Islet of Langerhans (tissue), 1 donor: Measurements from ENCODE around the gene SPINK2.
A peak's percentile ranks its signal among the peaks of the same experiment; 100 is the strongest.

ENCODE experiments used
- FAIRE-seq: peaks from one replicate; lab custom pipeline; 2011; peaks lifted over from hg19 to GRCh38; lab: Jason Lieb, UNC

Gene SPINK2

GRCh38 chr4:56799824-56800756 is 21.4 kb downstream of the SPINK2 start:
- FAIRE-seq: peak; percentile 93

- FAIRE-seq: no peak
Observed at GRCh38 chr4:56799161-56799759, 22.2 kb downstream of the SPINK2 start.

DNA sequence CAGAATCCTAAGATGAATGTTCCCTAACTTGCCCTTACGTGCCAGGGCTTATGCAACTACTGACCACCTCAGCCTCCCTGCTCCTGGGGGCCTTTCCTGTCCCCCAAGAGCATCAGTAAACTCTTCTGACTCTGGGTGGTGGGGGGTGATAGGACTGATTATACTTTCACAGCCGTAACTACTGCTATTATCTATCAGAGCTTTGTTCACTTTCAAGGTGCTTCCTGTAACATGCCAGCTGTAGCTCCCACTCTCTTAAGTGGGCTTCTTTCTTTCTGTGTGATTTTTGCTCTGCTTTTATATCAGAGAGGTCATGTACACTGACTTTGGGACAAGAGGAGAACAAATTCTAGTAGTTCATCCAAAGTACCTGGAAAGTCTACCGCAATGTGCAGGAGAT is 25.3 kb downstream of the SPINK2 start:
- FAIRE-seq: no peak

DNA sequence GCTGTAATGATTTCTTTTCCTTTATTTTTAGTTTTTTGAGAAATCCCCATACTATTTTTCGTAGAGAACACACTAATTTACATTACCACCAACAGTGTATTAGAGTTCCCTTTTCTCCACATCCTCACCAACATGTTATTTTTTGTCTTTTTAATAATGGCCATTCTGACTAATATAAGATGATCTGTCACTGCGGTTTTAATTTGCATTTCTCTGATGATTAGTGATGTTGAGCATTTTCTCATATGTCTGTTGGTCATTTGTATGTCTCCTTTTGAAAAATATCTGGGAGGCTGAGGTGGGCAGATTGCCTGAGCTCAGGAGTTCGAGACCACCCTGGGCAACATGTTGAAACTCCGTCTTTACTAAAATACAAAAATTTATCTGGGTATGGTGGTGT is 30.2 kb downstream of the SPINK2 start:
- no peak for FAIRE-seq

DNA sequence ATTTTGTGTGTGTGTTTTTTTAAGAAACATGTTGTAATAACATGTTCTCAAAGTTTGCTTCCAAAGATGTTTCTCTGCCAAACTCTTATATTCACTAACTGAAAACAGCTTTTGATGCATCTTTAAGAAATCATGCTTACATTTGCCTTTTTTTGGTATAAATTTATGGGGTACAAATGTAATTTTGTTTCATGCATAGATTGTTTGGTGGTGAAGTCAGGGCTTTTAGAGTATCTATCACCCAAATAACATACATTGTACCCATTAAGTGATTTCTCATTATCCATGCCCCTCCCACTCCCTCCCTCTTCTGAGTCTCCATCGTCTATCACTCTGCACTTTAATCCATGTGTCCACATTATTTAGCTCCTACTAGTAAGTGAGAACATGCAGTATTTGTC is 30.8 kb downstream of the SPINK2 start:
- no peak for FAIRE-seq

- FAIRE-seq: no peak
Observed at GRCh38 chr4:56788081-56788480, 33.4 kb downstream of the SPINK2 start.

GRCh38 chr4:56787380-56787779 is 34.1 kb downstream of the SPINK2 start:
- FAIRE-seq: no peak

GRCh38 chr4:56786955-56787354 is 34.5 kb downstream of the SPINK2 start:
- FAIRE-seq: no peak

DNA sequence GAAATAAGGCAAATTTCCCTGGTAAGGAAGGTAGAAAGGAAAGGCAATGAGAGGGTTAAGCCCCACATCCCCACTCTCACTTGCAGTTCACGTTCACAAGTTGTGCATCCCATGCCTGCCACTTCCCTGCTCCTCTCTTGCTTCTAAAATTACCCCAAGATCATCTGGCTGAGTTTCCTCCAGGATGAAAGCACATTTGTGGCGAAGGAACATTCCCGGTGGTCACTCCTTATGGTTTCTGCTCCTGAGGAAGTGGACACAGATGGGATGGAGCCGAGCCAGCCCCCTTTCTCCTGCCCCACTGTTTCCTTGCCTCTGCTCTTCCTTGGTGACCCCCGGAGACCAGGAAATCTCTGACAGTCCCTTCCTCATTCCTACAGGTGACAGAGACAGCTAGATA is 37.5 kb downstream of the SPINK2 start:
- FAIRE-seq: no peak

GRCh38 chr4:56782019-56782418 is 39.5 kb downstream of the SPINK2 start:
- FAIRE-seq: no peak

DNA sequence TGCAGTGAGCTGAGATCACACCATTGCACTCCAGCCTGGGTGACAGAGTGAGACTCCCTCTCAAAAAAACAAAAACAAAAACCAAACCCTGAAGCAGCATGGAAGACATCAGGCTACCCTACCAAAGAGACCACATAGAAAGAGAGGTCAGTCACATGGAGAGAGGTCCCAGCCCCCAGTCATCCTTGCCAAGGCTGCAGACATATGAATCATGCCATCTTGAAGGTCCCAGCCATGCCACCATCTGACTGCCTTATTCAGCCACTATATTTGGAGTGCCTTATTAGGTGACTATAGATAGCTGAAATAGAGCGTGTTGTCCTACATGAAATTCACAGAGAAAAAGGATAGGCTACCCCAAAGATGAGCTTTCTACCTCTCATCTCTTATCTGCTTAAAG is 48.2 kb downstream of the SPINK2 start:
- FAIRE-seq: no peak

GRCh38 chr4:56772134-56772533 is 49.4 kb downstream of the SPINK2 start:
- no peak for FAIRE-seq

- FAIRE-seq: no peak
Observed at GRCh38 chr4:56768763-56769162, 52.7 kb downstream of the SPINK2 start.

GRCh38 chr4:56768316-56768715 is 53.2 kb downstream of the SPINK2 start:
- FAIRE-seq: no peak

DNA sequence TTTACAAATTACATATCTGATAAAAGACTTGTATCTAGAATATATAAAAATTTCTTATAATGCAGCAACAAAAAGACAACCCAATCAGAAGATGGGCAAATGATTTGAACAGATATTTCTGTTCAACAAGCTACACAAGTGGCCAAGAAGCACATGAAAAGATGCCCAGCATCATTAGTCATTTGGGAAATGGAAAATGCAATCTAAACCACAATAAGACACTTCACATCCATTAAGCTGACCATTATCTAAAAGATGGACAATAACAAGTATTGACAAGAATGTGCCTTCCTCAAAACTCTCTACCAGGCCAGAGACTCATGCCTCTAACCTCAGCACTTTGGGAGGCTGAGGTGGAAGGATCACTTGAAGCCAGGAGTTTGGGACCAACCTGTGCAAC is 53.9 kb downstream of the SPINK2 start:
- no peak for FAIRE-seq

DNA sequence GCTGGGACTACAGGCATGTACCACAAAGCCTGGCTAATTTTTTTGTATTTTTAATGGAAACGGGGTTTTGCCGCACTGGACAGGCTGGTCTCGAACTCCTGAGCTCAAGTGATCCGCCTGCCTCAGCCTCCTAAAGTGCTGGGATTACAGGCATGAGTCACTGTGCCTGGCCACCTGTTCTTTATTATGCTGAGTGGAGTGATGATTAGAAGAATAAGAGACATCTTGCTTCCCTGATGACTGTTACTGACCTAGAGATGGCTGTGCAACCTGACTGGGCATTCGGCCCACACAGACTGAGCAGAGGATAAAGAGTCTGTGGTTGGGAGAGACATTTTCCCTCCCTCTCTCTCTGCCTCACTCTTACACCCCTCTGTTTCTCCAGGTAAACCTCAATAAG is 56.7 kb downstream of the SPINK2 start:
- no peak for FAIRE-seq

DNA sequence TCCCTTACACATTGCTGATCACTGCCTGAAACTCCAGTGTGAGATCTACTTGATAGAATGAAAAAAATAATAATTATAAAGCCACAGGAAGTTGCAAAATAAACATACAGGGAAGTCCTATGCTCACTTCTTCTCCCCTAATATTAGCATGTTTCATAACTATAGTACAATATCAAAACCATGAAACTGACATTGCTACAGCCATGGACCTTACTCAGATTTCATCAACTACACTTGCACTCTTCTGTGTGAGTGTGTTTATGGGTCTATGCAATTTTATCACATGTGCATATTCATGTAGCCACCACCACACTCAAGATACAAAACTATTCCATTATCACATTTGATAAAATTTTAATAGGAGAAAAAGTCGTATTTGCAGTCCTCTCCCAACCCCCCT is 57.3 kb downstream of the SPINK2 start:
- no peak for FAIRE-seq

DNA sequence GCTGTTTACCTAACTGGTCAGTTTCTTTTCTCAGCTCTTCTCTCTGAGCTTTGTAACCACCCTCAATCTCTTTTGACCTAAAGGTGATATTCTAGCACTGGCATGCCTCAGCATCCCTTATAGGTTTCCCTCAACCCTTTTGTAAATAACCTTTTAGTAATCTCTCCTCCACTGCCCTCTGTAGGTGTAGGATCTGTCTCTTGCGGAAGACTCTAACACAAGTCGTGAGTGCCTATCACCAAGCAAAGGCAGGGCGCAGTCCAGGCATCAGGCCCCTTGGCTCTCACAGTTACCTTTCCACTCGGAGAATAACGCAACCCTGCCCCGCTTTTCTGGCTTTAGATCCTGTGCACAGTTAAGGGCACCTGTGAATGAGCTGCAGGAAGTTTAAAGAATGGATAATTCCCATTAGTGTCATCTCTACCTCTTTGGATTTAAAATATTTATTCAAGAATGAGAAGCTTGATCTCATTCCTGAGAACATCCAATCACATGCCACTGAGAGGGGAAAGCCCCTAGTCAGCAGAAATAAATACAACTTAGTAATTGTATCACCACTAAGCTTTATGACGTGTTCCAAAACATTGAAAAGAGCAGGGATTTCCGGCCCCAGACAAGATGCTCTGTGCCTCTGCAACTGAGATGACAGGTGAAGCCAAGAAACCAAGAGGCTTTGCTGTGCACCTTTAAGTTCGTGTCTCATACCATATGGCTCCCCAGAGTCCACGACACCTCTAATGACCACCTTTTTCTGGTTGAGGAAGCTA is 58.8 kb downstream of the SPINK2 start:
- FAIRE-seq: no peak

GRCh38 chr4:56760183-56760582 is 61.3 kb downstream of the SPINK2 start:
- no peak for FAIRE-seq
